SK-N-SH (cell line): Measurements from ENCODE around the gene FADD. TPM values are rescaled to one million over a fixed set of nuclear protein-coding genes. Genes with fewer than 3 reads are reported as not detected.

Experiments
- CTCF ChIA-PET: fragments of 300-600, 350-600 bp; formaldehyde crosslinking; extraction: SDS; loops from one replicate; lab custom pipeline; 2021; lab: Yijun Ruan, JAX
- POLR2A ChIA-PET: fragments of 350-600 bp; sonication (Branson Sonifier 250); formaldehyde crosslinking; extraction: SDS; loops from one replicate; lab custom pipeline; 2020; ENCODE audit warnings: antibody characterized with exemption, inconsistent platforms; lab: Yijun Ruan, JAX
- DNase-seq: peaks from one replicate; pipeline ENCODE4 v3.0.0; 2012
- H2AFZ ChIP-seq: fragments of 200-600 bp; sonication (generic); 2 replicates; pipeline ENCODE4 v1.8.1; 2016; ENCODE audit warnings: antibody characterized with exemption, mild to moderate bottlenecking, low read depth
- H3F3A ChIP-seq: fragments of 200-600 bp; sonication (generic); replicated peaks from 2 replicates; pipeline ENCODE3; 2016; ENCODE audit warnings: antibody characterized with exemption, mild to moderate bottlenecking; ENCODE audit not compliant: insufficient read depth
- H3K27ac ChIP-seq, 2 experiments: fragments of 200-500 bp in 1 of 2; fragments of 200-600 bp in 1 of 2; sonication (Bioruptor generic) in 1 of 2; sonication (generic), shearing (Covaris generic) in 1 of 2; 2 replicates each; pipeline versions ENCODE4 v1.5.1 to v1.6.1; 2014 to 2016; ENCODE audit warnings: low read depth in 2 of 2, inconsistent platforms in 1 of 2, low read length in 1 of 2, mild to moderate bottlenecking in 1 of 2, mixed read lengths in 1 of 2
- H3K27me3 ChIP-seq: fragments of 200-600 bp; sonication (generic), shearing (Covaris generic); 2 replicates; pipeline ENCODE4 v1.6.1; 2016; ENCODE audit warnings: mixed run types; ENCODE audit not compliant: insufficient read depth
- H3K36me3 ChIP-seq, 2 experiments: fragments of 200-500 bp in 1 of 2; fragments of 200-600 bp in 1 of 2; sonication (Bioruptor generic) in 1 of 2; sonication (generic) in 1 of 2; replicated peaks in 1 of 2; 2 replicates each; pipeline versions ENCODE3 to v1.5.1; 2014 to 2016; ENCODE audit warnings: low read length in 1 of 2, mild to moderate bottlenecking in 1 of 2; ENCODE audit not compliant: insufficient read depth in 2 of 2, control insufficient read depth in 1 of 2
- H3K4me1 ChIP-seq, 2 experiments: fragments of 200-500 bp in 1 of 2; fragments of 200-600 bp in 1 of 2; sonication (Bioruptor generic) in 1 of 2; sonication (generic), shearing (Covaris generic) in 1 of 2; 2 replicates each; pipeline versions ENCODE4 v1.5.1 to v1.6.1; 2014 to 2016; ENCODE audit warnings: low read depth in 1 of 2, low read length in 1 of 2, mixed run types in 1 of 2; ENCODE audit not compliant: insufficient read depth in 2 of 2, control insufficient read depth in 1 of 2
- H3K4me2 ChIP-seq: fragments of 200-600 bp; sonication (generic), shearing (Covaris generic); 2 replicates; pipeline ENCODE4 v1.6.1; 2017; ENCODE audit warnings: mixed run types
- H3K4me3 ChIP-seq, 2 experiments: fragments of 200-500 bp in 1 of 2; fragments of 200-600 bp in 1 of 2; sonication (Bioruptor generic) in 1 of 2; sonication (generic), shearing (Covaris generic) in 1 of 2; 2 replicates each; pipeline versions ENCODE4 v1.5.1 to v1.8.1; 2014 to 2016; ENCODE audit warnings: low read depth in 2 of 2, inconsistent platforms in 1 of 2, low read length in 1 of 2, mild to moderate bottlenecking in 1 of 2, mixed read lengths in 1 of 2, moderate library complexity in 1 of 2
- H3K79me2 ChIP-seq: fragments of 200-600 bp; sonication (generic); 2 replicates; pipeline ENCODE4 v1.8.1; 2017; ENCODE audit warnings: mild to moderate bottlenecking; ENCODE audit not compliant: insufficient read depth
- H3K9ac ChIP-seq: fragments of 200-600 bp; sonication (generic); 2 replicates; pipeline ENCODE4 v1.6.1; 2017; ENCODE audit warnings: mixed run types
- H3K9me2 ChIP-seq: fragments of 200-600 bp; sonication (generic); 2 replicates; pipeline ENCODE4 v1.6.1; 2017; ENCODE audit warnings: mixed run types
- H3K9me3 ChIP-seq: fragments of 200-600 bp; sonication (generic); 2 replicates; pipeline ENCODE4 v1.6.1; 2017; ENCODE audit warnings: mixed run types, mild to moderate bottlenecking, moderate library complexity
- H4K20me1 ChIP-seq: fragments of 200-600 bp; sonication (generic); 2 replicates; pipeline ENCODE4 v1.6.1; 2017; ENCODE audit warnings: mild to moderate bottlenecking, mixed run types; ENCODE audit not compliant: insufficient read depth
- CHD2 ChIP-seq: fragments of 150-350 bp; IDR thresholded peaks from 2 replicates; pipeline ENCODE4 v1.6.1; 2018; ENCODE audit warnings: low read length; ENCODE audit not compliant: partially characterized antibody
- CTCF ChIP-seq: fragments of 200-600 bp; sonication (generic); IDR thresholded peaks from 2 replicates; pipeline ENCODE4 v1.6.1; 2017; ENCODE audit warnings: antibody characterized with exemption, mild to moderate bottlenecking, moderate library complexity
- ELF1 ChIP-seq: IDR thresholded peaks from 2 replicates; pipeline ENCODE4 v1.4.0; 2012
- EZH2phosphoT487 ChIP-seq: fragments of 200-600 bp; sonication (generic); IDR thresholded peaks from 2 replicates; pipeline ENCODE4 v1.6.1; 2017; ENCODE audit warnings: low read depth, mixed run types, mild to moderate bottlenecking, antibody characterized with exemption, moderate library complexity, borderline replicate concordance
- FOXJ3 ChIP-seq: sonication (generic); formaldehyde crosslinking; IDR thresholded peaks from 2 replicates; pipeline ENCODE4 v1.5.1; 2020; ENCODE audit warnings: mild to moderate bottlenecking, missing genetic modification reagents
- GABPA ChIP-seq: IDR thresholded peaks from 2 replicates; pipeline ENCODE4 v1.4.0; 2012; ENCODE audit warnings: low read depth, mild to moderate bottlenecking
- JUND ChIP-seq: IDR thresholded peaks from 2 replicates; pipeline ENCODE4 v1.4.0; 2012
- YY1 ChIP-seq: IDR thresholded peaks from 2 replicates; pipeline ENCODE4 v1.4.0; 2012; ENCODE audit warnings: low read depth, mild to moderate bottlenecking
- ZBTB33 ChIP-seq: IDR thresholded peaks from 2 replicates; pipeline ENCODE4 v1.4.0; 2012; ENCODE audit warnings: low read depth, borderline replicate concordance
- whole genome bisulfite sequencing: methylation state at CpG from one replicate; pipeline ENCODE4 v1.1.6; 2017; ENCODE audit warnings: low lambda C conversion rate; 5-methylcytosine and 5-hydroxymethylcytosine counted together
- polyA plus RNA-seq, 3 experiments: library from polyadenylated mRNA; depleted of rRNA; stranded (reverse); fragments of >200 nt; gene quantifications; 2 replicates each; pipeline ENCODE4 v1.2.3, GENCODE V29; 2012
- TF ChIP-seq, protein P1 (sequence below): IDR thresholded peaks from 2 replicates; pipeline ENCODE4 v1.4.0; 2012; ENCODE audit warnings: low read depth, borderline replicate concordance

The FADD gene
- polyA plus RNA-seq, 1 of the 3 experiments (the other 2 are of a cell fraction) = 23.8 TPM

DNA sequence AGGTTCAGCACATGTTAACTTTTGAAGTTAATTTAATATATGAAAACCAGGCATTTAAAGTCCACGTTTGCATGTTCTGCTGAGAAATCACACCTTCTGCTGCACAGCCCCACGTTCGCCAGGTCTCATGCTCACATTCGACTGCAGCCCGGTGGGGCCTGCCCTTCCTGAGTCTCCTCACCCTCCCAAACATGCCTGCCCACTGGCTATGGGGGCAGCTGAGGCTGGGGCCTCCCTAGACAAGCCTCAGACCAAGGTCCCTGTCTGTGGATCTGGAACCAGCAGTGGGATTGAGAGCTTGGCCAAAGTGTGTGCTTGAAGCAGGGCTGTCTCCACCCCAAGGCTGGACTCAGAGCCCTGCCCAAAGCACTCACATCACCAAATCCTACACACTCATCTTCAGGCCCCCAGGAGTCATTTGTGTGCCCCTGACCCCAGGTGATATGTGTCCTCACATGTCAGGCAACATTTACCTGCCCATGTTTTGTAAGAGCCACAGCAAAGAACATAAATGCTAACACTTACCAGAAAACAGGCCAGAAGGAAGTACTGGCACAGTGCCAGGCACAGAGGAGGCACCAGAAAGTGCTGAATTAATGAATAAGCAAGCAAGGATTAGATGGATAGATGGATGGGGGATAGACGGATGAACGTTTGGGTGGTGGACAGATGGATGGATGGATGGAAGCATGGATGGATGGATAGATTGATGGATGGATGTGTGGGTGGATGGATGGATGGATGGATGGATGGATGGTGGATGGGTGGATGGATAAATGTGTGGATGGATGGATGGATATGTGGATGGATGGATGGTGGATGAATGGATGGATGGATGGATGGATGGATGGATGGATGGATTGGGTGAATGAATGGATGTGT, 9.4 kb upstream of the FADD start:
- WGBS = 43% methylated on average over 7 of the region's 7 CpGs
- Histone ChIP-seq H2AFZ (no peak overlapping the region), H3K27ac (no peak overlapping the region)
- TF ChIP-seq FOXJ3 (CRISPR knock-in tag) = no peak
- no peak for TF ChIP-seq ZBTB33
- no peak for TF ChIP-seq YY1
- TF ChIP-seq CHD2 = no peak
- TF ChIP-seq CTCF = no peak
- TF ChIP-seq GABPA = no peak
- TF ChIP-seq, protein P1, sequence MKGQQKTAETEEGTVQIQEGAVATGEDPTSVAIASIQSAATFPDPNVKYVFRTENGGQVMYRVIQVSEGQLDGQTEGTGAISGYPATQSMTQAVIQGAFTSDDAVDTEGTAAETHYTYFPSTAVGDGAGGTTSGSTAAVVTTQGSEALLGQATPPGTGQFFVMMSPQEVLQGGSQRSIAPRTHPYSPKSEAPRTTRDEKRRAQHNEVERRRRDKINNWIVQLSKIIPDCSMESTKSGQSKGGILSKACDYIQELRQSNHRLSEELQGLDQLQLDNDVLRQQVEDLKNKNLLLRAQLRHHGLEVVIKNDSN = no peak
- no peak for TF ChIP-seq ELF1
- TF ChIP-seq JUND = no peak
- TF ChIP-seq EZH2phosphoT487 = no peak
- TF ChIP-seq, all 33 proteins: peak for 0
- POLR2A ChIA-PET = no interaction called here
- H3K9ac ChIP-seq = no peak overlapping the region
- no peaks in the 10 kb centered on the region for H3K9me3 ChIP-seq
- DNase-seq = no peak
- H3K79me2 ChIP-seq = no peaks in the 10 kb centered on the region
- H3K4me1 ChIP-seq = no peaks in the 10 kb centered on the region
- no peaks in the 10 kb centered on the region for H3K36me3 ChIP-seq
- no peak overlapping the region for H3K4me3 ChIP-seq
- no peaks in the 10 kb centered on the region for H3K9me2 ChIP-seq
- no peaks in the 10 kb centered on the region for H3F3A ChIP-seq
- no peaks in the 10 kb centered on the region for H3K27me3 ChIP-seq
- no peak overlapping the region for H3K4me2 ChIP-seq
- no peaks in the 10 kb centered on the region for H4K20me1 ChIP-seq
- CTCF ChIA-PET = interaction anchor here (1.2 to 2.9 kb wide), 4 partner anchors 273 to 508 kb away, joined by 3 to 70 read pairs (median 35); no protein-coding TSS in a partner anchor
